ENCODE measurements around the gene DNAH9.

Gene DNAH9

GRCh38 chr17:11840052-11840451, 241.8 kb downstream of the DNAH9 start:
- no peak for DNase-seq (ENCODE audit: low spot score)
- FAIRE-seq: no peak

GRCh38 chr17:11840831-11841230, 242.6 kb downstream of the DNAH9 start:
- FAIRE-seq (no peak), DNase-seq (ENCODE audit: low spot score) (no peak)

GRCh38 chr17:11848330-11848729, 250.1 kb downstream of the DNAH9 start:
- DNase-seq (ENCODE audit: low spot score): no peak
- no peak for FAIRE-seq

- DNase-seq (ENCODE audit: low spot score) (no peak), FAIRE-seq (no peak)
Observed at GRCh38 chr17:11852231-11852630, 254.0 kb downstream of the DNAH9 start.

- FAIRE-seq: no peak
- DNase-seq (ENCODE audit: low spot score): no peak
Observed at GRCh38 chr17:11852912-11853311, 254.6 kb downstream of the DNAH9 start.

- FAIRE-seq (no peak), DNase-seq (ENCODE audit: low spot score) (peak; percentile 32)
Observed at GRCh38 chr17:11853321-11854151, 255.3 kb downstream of the DNAH9 start.

- DNase-seq (ENCODE audit: low spot score) (no peak), FAIRE-seq (no peak)
Observed at GRCh38 chr17:11855306-11855705, 257.0 kb downstream of the DNAH9 start.

GRCh38 chr17:11857006-11857405, 258.7 kb downstream of the DNAH9 start:
- DNase-seq (ENCODE audit: low spot score) (no peak), FAIRE-seq (no peak)

- DNase-seq (ENCODE audit: low spot score): no peak
- no peak for FAIRE-seq
Observed at GRCh38 chr17:11869680-11870394, 271.6 kb downstream of the DNAH9 start.

GRCh38 chr17:11871773-11872172, 273.5 kb downstream of the DNAH9 start:
- DNase-seq (ENCODE audit: low spot score): no peak
- no peak for FAIRE-seq

- DNase-seq (ENCODE audit: low spot score): no peak
- no peak for FAIRE-seq
Observed at GRCh38 chr17:11874756-11875155, 276.5 kb downstream of the DNAH9 start.

- FAIRE-seq (no peak), DNase-seq (ENCODE audit: low spot score) (peak; percentile 26)
Observed at GRCh38 chr17:11880714-11881113, 282.4 kb downstream of the DNAH9 start.

GRCh38 chr17:11882716-11883115, 284.4 kb downstream of the DNAH9 start:
- FAIRE-seq: no peak
- no peak for DNase-seq (ENCODE audit: low spot score)

- no peak for FAIRE-seq
- DNase-seq (ENCODE audit: low spot score): no peak
Observed at GRCh38 chr17:11885051-11885450, 286.8 kb downstream of the DNAH9 start.

GRCh38 chr17:11889266-11889665, 291.0 kb downstream of the DNAH9 start:
- no peak for FAIRE-seq
- DNase-seq (ENCODE audit: low spot score): no peak

GRCh38 chr17:11893862-11894261, 295.6 kb downstream of the DNAH9 start:
- no peak for FAIRE-seq

GRCh38 chr17:11896199-11896598, 297.9 kb downstream of the DNAH9 start:
- FAIRE-seq: no peak
- no peak for DNase-seq (ENCODE audit: low spot score)

More at GRCh38 chr17:11893862-11894261, 295.6 kb downstream of the DNAH9 start:
- DNase-seq (ENCODE audit: low spot score): no peak

- no peak for DNase-seq (ENCODE audit: low spot score)
- no peak for FAIRE-seq
Observed at GRCh38 chr17:11898526-11899235, 300.4 kb downstream of the DNAH9 start.

- FAIRE-seq (no peak), DNase-seq (ENCODE audit: low spot score) (no peak)
Observed at GRCh38 chr17:11899537-11899942, 301.3 kb downstream of the DNAH9 start.

- no peak for FAIRE-seq
- DNase-seq (ENCODE audit: low spot score): no peak
Observed at GRCh38 chr17:11900041-11900476, 301.8 kb downstream of the DNAH9 start.

- no peak for FAIRE-seq
- DNase-seq (ENCODE audit: low spot score): no peak
Observed at GRCh38 chr17:11900655-11901054, 302.4 kb downstream of the DNAH9 start.

- DNase-seq (ENCODE audit: low spot score) (no peak), FAIRE-seq (no peak)
Observed at GRCh38 chr17:11901931-11902330, 303.7 kb downstream of the DNAH9 start.
